Epithelial cell of proximal tubule (primary cell): Measurements from ENCODE around the gene POGK. TPM values are rescaled to one million over a fixed set of nuclear protein-coding genes. Genes with fewer than 3 reads are reported as not detected.

Experiments used
- DNase-seq: peaks from one replicate; pipeline ENCODE4 v3.0.0-alpha.2; 2011; ENCODE audit warnings: low read depth
- H3K4me3 ChIP-seq: 2 replicates; pipeline ENCODE4 v1.5.1; 2011; ENCODE audit warnings: low read depth, mild to moderate bottlenecking, low read length
- total RNA-seq: library from RNA; depleted of rRNA; stranded (reverse); fragments of >200 nt; gene quantifications from 2 replicates; pipeline ENCODE4 v1.2.3, GENCODE V29; 2015
- TF ChIP-seq, protein P1 (sequence below): conservative IDR thresholded peaks from 2 replicates; pipeline ENCODE4 v1.5.1; 2012; ENCODE audit warnings: low read depth, mild to moderate bottlenecking, low read length

POGK gene
- total RNA-seq, 1 donor from 2014 or later = 23.2 TPM

- no peak for DNase-seq
- H3K4me3 ChIP-seq = no peak overlapping the region
- TF ChIP-seq, protein P1, sequence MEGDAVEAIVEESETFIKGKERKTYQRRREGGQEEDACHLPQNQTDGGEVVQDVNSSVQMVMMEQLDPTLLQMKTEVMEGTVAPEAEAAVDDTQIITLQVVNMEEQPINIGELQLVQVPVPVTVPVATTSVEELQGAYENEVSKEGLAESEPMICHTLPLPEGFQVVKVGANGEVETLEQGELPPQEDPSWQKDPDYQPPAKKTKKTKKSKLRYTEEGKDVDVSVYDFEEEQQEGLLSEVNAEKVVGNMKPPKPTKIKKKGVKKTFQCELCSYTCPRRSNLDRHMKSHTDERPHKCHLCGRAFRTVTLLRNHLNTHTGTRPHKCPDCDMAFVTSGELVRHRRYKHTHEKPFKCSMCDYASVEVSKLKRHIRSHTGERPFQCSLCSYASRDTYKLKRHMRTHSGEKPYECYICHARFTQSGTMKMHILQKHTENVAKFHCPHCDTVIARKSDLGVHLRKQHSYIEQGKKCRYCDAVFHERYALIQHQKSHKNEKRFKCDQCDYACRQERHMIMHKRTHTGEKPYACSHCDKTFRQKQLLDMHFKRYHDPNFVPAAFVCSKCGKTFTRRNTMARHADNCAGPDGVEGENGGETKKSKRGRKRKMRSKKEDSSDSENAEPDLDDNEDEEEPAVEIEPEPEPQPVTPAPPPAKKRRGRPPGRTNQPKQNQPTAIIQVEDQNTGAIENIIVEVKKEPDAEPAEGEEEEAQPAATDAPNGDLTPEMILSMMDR = no peak
Observed at GRCh38 chr1:166852918-166853317, 13.6 kb downstream of the POGK start.

DNA sequence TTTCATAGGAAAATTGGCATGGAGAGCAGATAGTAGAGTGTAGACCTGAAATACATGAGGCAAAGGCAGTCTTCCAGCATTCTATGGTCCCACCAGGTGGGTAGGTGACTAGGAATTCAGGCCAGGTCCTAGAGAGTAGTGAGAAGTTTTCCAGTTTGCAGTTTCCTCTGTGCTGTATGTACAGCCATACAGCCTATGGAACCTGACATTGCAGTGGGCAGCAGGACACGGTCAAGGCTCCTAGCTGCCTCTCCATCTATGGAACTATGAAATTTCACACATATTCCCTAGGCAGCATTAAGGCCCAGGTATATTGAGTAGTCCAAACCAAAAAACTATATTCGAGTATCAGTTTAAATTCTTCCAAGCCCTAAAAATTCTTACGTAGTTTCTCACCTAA is 16.3 kb downstream of the POGK start:
- TF ChIP-seq, protein P1 = no peak
- no peak overlapping the region for H3K4me3 ChIP-seq
- no peak for DNase-seq

DNA sequence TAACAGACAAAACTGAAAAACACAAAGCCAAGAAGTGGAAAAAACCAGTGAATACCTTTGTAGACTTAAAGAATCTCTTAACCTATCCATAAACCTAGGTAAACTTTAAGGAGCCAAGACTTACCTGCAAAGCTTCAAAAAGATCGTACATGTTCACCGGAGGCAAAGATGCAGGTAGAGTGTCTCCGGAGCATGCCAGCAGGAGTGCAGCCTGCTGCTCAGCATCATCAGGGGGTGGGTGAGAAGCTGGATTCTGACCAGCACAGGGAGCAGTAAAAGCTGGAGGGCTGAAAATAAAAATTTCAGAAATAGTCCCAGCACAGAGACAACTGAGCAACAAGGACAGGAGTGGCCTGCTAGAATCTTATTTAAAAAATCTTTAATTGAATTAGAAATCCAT is 18.7 kb downstream of the POGK start:
- no peak overlapping the region for H3K4me3 ChIP-seq
- no peak for DNase-seq
- TF ChIP-seq, protein P1 = no peak

DNA sequence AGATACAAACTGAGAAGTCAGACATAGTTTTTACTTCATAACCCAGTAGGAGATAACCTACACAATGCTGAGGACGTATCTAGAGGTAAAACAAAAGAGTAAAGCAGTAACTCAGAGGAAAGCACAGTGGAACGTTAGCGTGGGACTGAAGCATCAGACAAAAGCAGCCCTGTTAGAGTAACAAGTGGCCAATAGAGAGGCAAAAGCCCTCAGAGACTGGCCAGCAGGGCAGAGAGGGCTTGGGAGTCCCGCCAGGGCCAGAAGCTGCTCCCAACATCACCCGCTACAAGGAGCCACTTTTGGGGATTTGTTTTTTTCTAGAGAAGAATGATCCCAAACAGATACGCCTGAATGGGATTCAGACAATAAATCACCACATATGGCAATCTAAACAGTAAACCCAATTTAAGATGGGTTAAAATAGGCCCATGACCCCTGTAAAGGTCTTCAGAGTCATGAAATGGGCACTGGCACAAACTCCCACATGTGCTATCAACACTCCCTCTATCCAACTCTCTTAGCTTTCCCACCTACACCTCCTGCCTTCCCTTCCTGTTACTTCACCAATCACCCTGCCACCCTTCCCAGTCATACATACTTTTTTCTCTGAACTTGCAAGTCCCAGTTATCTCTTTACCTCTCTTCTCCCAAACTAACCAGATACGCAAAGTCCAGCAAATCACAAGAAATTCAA is 19.6 kb downstream of the POGK start:
- DNase-seq = no peak
- TF ChIP-seq, protein P1 = no peak
- no peak overlapping the region for H3K4me3 ChIP-seq

DNA sequence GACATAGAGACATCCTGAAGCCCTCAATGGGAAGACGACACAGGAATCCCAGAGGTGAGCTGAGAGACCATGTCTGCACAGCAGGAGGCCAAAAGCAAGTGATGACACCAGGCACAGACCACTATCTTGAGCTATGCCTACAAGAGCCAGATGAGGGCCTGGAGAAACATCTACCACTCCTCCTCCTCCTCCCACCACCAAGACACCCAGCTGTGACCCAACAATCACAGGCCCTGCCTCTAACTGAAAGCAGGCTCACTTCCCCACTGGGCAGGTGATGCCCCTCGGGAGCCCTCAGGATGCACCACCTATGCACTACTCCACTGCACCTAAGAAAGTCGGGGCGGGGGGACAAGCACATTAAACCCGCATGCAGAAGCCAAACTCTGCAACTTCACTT is 20.3 kb downstream of the POGK start:
- H3K4me3 ChIP-seq = no peak overlapping the region
- DNase-seq = no peak
- TF ChIP-seq, protein P1 = no peak

DNA sequence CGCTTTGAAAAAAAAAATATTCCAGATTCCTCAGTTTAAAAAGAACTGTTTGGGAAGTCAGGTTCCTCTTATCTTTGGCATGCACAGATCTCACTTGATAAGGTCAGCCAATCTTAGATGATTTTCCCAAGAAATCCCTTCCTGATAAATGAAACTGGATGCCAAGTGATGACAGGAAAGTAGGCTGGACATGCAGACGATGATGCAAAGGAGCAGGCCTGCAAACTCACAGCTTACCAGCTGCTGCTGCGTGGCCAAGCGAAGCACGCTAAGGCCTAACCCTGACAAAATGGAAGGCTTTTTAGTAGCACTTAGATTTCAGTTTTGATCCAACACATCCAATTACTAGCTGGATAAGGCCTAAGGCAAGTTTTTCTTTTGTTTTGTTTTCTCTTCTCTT is 26.7 kb downstream of the POGK start:
- H3K4me3 ChIP-seq = no peak overlapping the region
- TF ChIP-seq, protein P1 = no peak
- no peak for DNase-seq

DNA sequence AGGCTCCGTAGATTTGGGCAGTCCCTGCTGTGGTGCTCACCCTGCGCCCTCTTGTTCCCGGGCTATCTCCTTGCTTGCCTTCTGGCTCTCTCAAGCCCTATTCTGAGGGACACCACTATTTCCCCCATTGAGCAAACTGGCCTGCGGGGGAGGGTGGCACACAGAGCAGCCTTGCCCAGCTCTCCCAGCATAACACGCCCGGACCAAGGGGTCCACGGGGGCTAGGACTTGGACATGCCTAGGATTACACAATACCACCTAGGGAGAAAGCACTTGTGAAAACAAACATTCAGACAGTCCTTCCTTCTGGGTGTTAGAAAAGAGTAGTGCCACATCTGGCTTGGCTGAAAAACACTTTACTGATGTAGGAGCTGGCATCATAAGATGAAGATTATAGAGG is 29.4 kb downstream of the POGK start:
- no peak overlapping the region for H3K4me3 ChIP-seq
- no peak for DNase-seq
- TF ChIP-seq, protein P1 = no peak
